MM.1S (cell line): ENCODE measurements around the gene TPK1.

Experiments
- DNase-seq: peaks from one replicate; pipeline ENCODE4 v3.0.0-alpha.2; 2015
- H2AFZ ChIP-seq: fragments of 300-600 bp; sonication (generic); 2 replicates; pipeline ENCODE4 v1.6.0; 2016; ENCODE audit warnings: antibody characterized with exemption, low read length
- H3F3A ChIP-seq: fragments of 300-600 bp; sonication (generic); 2 replicates; pipeline ENCODE4 v1.6.1; 2016; ENCODE audit warnings: mild to moderate bottlenecking, antibody characterized with exemption, low read length, moderate library complexity, mixed read lengths; ENCODE audit not compliant: insufficient read depth
- H3K27ac ChIP-seq: fragments of 300-600 bp; sonication (generic); 2 replicates; pipeline ENCODE4 v1.5.1; 2016; ENCODE audit warnings: mild to moderate bottlenecking, low read length
- H3K27me3 ChIP-seq: fragments of 300-600 bp; sonication (generic); replicated peaks from 2 replicates; pipeline ENCODE4 v1.6.0; 2016; ENCODE audit warnings: low read length; ENCODE audit not compliant: insufficient read depth
- H3K36me3 ChIP-seq: fragments of 300-600 bp; sonication (generic); replicated peaks from 2 replicates; pipeline ENCODE4 v1.6.1; 2016; ENCODE audit warnings: mild to moderate bottlenecking, low read length, mixed read lengths; ENCODE audit not compliant: insufficient read depth
- H3K4me1 ChIP-seq: fragments of 300-600 bp; sonication (generic); 2 replicates; pipeline ENCODE4 v1.6.1; 2016; ENCODE audit warnings: low read length, mixed read lengths
- H3K4me2 ChIP-seq: fragments of 300-600 bp; sonication (generic); 2 replicates; pipeline ENCODE4 v1.6.0; 2016; ENCODE audit warnings: low read depth, low read length
- H3K4me3 ChIP-seq: fragments of 300-600 bp; sonication (generic); 2 replicates; pipeline ENCODE4 v1.5.1; 2016; ENCODE audit warnings: low read length, mixed read lengths
- H3K79me2 ChIP-seq: fragments of 300-600 bp; sonication (generic); 2 replicates; pipeline ENCODE4 v1.6.1; 2016; ENCODE audit warnings: mixed run types, low read length, mixed read lengths
- H3K9ac ChIP-seq: fragments of 300-600 bp; sonication (generic); 2 replicates; pipeline ENCODE4 v1.6.1; 2016; ENCODE audit warnings: low read length, mixed read lengths
- H3K9me2 ChIP-seq: fragments of 300-600 bp; sonication (generic); replicated peaks from 2 replicates; pipeline ENCODE4 v1.6.1; 2016; ENCODE audit warnings: mild to moderate bottlenecking, low read length, mixed read lengths; ENCODE audit not compliant: insufficient read depth
- H3K9me3 ChIP-seq: fragments of 300-600 bp; sonication (generic); replicated peaks from 2 replicates; pipeline ENCODE4 v1.6.1; 2016; ENCODE audit warnings: mild to moderate bottlenecking, low read length, mixed read lengths; ENCODE audit not compliant: insufficient read depth
- H4K20me1 ChIP-seq: fragments of 300-600 bp; sonication (generic); 2 replicates; pipeline ENCODE4 v1.6.1; 2016; ENCODE audit warnings: mild to moderate bottlenecking, low read length, moderate library complexity, mixed read lengths; ENCODE audit not compliant: insufficient read depth
- CTCF ChIP-seq: fragments of 300-600 bp; sonication (generic); IDR thresholded peaks from 2 replicates; pipeline ENCODE4 v1.5.1; 2016; ENCODE audit warnings: antibody characterized with exemption, low read length, mixed read lengths
- EZH2 ChIP-seq: fragments of 300-600 bp; sonication (generic); optimal IDR thresholded peaks from 2 replicates; pipeline ENCODE3; 2017; ENCODE audit warnings: low read depth, mild to moderate bottlenecking, antibody characterized with exemption, low read length, mixed read lengths
- EZH2phosphoT487 ChIP-seq: fragments of 300-600 bp; sonication (generic); IDR thresholded peaks from 2 replicates; pipeline ENCODE4 v1.6.1; 2018; ENCODE audit warnings: antibody characterized with exemption, low read length

The TPK1 gene

GRCh38 chr7:144547888-144548287, 288.0 kb downstream of the TPK1 start:
- no peaks in the 10 kb centered on the region for H3K27me3 ChIP-seq
- no peak for DNase-seq
- no peak overlapping the region for H3K4me3 ChIP-seq
- no peaks in the 10 kb centered on the region for H3K4me1 ChIP-seq
- no peaks in the 10 kb centered on the region for H3F3A ChIP-seq
- no peaks in the 10 kb centered on the region for H3K79me2 ChIP-seq
- no peaks in the 10 kb centered on the region for H3K9me2 ChIP-seq
- H3K9ac ChIP-seq: no peak overlapping the region
- TF ChIP-seq EZH2: no peak
- no peak for TF ChIP-seq CTCF
- TF ChIP-seq EZH2phosphoT487: no peak
- no peaks in the 10 kb centered on the region for H4K20me1 ChIP-seq
- H3K27ac ChIP-seq: no peak overlapping the region
- H3K36me3 ChIP-seq: no peaks in the 10 kb centered on the region
- H2AFZ ChIP-seq: no peak overlapping the region
- no peaks in the 10 kb centered on the region for H3K9me3 ChIP-seq
- no peak overlapping the region for H3K4me2 ChIP-seq

- Histone ChIP-seq H3K36me3 (no peaks in the 10 kb centered on the region), H3K9ac (no peak overlapping the region), H3K4me3 (no peak overlapping the region), H3K27me3 (no peaks in the 10 kb centered on the region), H3K79me2 (no peaks in the 10 kb centered on the region), H2AFZ (no peak overlapping the region), H3K9me3 (no peaks in the 10 kb centered on the region), H4K20me1 (no peaks in the 10 kb centered on the region), H3K4me2 (no peak overlapping the region), H3K9me2 (no peaks in the 10 kb centered on the region), H3F3A (no peaks in the 10 kb centered on the region), H3K27ac (no peak overlapping the region), H3K4me1 (no peaks in the 10 kb centered on the region)
- no peak for DNase-seq
- no peak for TF ChIP-seq EZH2phosphoT487
- TF ChIP-seq EZH2: no peak
- no peak for TF ChIP-seq CTCF
Measured at GRCh38 chr7:144546782-144547181, 289.1 kb downstream of the TPK1 start.

- no peaks in the 10 kb centered on the region for H3F3A ChIP-seq
- no peak overlapping the region for H3K4me2 ChIP-seq
- no peak for TF ChIP-seq EZH2phosphoT487
- H3K36me3 ChIP-seq: no peaks in the 10 kb centered on the region
- no peak overlapping the region for H3K27ac ChIP-seq
- no peak overlapping the region for H3K9ac ChIP-seq
- no peaks in the 10 kb centered on the region for H3K9me3 ChIP-seq
- H3K9me2 ChIP-seq: no peaks in the 10 kb centered on the region
- no peak overlapping the region for H2AFZ ChIP-seq
- DNase-seq: no peak
- H3K27me3 ChIP-seq: no peaks in the 10 kb centered on the region
- no peaks in the 10 kb centered on the region for H3K4me1 ChIP-seq
- H3K79me2 ChIP-seq: no peaks in the 10 kb centered on the region
- H3K4me3 ChIP-seq: no peak overlapping the region
- H4K20me1 ChIP-seq: no peaks in the 10 kb centered on the region
Measured at GRCh38 chr7:144545330-144545729, 290.5 kb downstream of the TPK1 start.

GRCh38 chr7:144534655-144535395, 301.0 kb downstream of the TPK1 start:
- DNase-seq: no peak

More at GRCh38 chr7:144534655-144535395, 301.0 kb downstream of the TPK1 start:
- Histone ChIP-seq H2AFZ (no peak overlapping the region), H3K4me2 (no peak overlapping the region), H3K4me3 (no peak overlapping the region), H3K9me2 (no peaks in the 10 kb centered on the region), H3K9me3 (no peaks in the 10 kb centered on the region), H3F3A (no peaks in the 10 kb centered on the region), H4K20me1 (no peaks in the 10 kb centered on the region), H3K4me1 (no peaks in the 10 kb centered on the region), H3K36me3 (no peaks in the 10 kb centered on the region), H3K79me2 (no peaks in the 10 kb centered on the region), H3K27ac (no peak overlapping the region), H3K9ac (no peak overlapping the region), H3K27me3 (no peaks in the 10 kb centered on the region)
- TF ChIP-seq CTCF (no peak), EZH2phosphoT487 (no peak), EZH2 (no peak)
